MV-4-11 (cell line): ENCODE data around the gene TMEM141.
"Not testable (repeated sequence)": the region's sequence is repeated elsewhere in the genome, so short reads cannot be mapped to it uniquely, and the experiment has no call there.

Experiments used
- DNase-seq: peaks from one replicate; lab custom pipeline; 2025; lab: John Stamatoyannopoulos, UW

Gene TMEM141

DNA sequence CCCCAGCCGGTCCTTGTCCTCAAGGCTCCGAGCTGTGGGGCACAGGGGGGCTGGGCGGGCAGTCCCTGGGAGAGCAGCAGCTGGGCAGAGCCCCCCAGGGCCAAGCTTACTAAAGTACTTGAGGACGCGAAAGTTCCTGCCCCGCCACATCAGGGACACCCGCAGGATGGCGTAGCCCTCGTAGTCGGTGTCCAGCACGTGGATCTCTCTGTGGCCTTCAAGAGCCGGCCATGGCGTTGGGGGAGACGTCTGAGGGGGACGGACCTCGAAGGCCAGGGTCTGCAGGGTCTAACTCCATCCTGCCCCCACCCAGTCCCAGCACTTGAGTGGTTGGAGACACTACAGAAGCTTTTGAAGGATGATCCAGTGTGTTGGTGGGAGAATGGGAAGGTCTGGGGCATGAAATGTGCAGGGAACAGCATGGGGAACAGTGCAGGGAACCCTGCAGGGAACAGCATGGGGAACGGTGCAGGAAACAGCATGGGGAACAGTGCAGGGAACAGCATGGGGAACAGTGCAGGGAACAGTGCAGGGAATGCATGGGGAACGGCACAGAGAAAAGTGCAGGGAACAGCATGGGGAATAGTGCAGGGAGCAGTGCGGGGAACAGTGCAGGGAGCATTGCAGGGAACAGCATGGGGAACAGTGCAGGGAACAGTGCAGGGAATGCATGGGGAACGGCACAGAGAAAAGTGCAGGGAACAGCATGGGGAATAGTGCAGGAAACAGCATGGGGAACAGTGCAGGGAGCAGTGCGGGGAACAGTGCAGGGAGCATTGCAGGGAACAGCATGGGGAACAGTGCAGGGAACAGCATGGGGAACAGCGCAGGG, 35.6 kb upstream of the TMEM141 start:
- DNase-seq, result not testable (repeated sequence)

- no peak for DNase-seq
Observed at GRCh38 chr9:136756134-136756438, 35.1 kb upstream of the TMEM141 start.

- no peak for DNase-seq
Observed at GRCh38 chr9:136756836-136757235, 34.3 kb upstream of the TMEM141 start.

- no peak for DNase-seq
Observed at GRCh38 chr9:136757328-136757727, 33.8 kb upstream of the TMEM141 start.

- DNase-seq, result no peak
Observed at GRCh38 chr9:136757751-136758140, 33.4 kb upstream of the TMEM141 start.

GRCh38 chr9:136759001-136759400, 32.1 kb upstream of the TMEM141 start:
- no peak for DNase-seq

DNA sequence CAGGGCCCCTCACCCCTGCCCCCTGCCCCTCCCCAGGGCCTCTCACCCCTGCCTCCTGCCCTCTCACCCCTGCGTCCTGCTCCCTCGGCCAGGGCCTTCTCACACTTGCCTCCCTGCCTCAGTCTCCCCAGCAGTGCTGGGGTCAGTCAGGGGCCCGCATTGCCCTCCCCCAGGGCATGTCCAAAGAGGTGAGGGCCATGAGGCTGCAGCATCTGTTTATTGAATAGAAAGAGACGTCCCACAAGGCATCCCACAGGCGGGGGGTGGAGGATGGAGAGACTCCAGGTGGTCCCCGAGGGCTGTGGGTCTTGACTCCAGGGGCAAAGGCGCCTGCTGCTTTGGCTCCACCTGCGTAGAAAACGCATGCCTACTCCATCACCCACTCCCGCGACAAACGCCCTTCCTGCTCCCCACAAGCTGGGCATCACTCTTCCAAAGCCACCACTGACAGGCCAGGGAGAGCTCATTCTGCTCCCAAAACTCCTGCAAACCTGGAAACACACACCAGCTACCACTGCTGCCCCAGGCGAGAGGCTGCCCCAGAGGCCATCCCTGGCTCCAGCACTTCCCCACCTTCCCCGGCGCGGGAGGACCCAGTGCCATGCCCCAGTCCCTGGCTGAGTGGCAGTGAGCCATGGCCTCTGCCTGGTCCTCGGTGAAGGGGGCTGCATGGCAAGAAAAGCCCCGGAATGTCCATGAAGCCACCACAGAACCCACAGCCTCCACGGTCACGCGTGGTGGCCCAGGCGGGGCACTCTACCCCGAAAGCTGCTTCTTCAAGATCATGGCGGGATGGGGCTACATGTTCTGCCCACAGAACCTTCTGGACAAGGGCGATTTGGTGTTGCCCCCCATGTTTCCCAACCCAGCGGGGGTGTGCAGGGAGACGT, 31.5 kb upstream of the TMEM141 start:
- DNase-seq, result no peak

DNA sequence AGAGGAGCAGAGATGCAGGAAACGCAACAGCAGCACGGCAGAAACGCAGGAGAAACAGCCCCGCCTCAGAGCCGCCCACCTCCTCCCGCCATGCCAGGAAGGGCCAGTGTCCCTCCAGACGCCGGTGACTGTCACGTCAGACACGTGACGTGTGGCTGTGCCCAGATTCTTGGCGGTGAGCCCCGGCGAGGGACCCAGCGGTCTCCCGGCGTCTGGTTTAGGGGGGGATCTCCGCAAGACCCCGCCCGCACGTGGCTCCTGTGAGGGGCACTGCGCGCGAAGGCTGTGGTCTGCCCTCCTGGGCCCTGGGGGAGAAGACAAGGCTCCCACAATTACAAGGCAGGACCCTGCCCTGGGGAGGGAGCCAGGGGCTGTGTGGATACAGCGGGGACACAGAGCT, 30.7 kb upstream of the TMEM141 start:
- no peak for DNase-seq

DNA sequence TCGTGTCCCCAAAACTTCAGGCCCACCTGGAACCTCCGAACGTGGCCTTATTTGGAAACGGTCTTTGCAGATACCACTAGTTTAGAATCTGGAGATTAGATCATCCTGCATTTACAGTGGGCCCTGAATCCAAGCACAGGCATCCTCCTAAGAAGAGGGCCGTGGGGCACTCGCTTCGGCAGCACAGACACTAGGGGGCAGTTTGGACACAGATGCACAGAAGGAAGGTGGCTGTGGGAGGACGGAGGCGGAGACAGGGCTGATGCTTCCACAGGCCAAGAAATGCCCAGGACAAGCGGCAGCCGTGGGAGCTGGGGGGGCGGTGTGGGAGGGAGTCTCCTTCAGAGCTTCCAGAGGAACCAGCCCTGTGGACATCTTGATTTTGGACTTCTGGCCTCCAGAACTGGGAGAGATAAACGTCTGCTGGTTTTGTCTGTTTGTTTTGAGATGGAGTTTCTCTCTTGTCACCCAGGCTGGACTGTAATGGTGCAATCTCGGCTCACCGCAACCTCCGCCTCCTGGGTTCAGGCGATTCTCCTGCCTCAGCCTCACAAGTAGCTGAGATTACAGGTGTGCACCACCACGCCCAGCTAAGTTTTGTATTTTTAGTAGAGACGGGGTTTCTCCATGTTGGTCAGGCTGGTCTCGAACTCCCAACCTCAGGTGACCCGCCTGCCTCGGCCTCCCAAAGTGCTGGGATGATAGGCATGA, 30.2 kb upstream of the TMEM141 start:
- DNase-seq, result peak; percentile 68

GRCh38 chr9:136761545-136761981, 29.6 kb upstream of the TMEM141 start:
- no peak for DNase-seq

DNA sequence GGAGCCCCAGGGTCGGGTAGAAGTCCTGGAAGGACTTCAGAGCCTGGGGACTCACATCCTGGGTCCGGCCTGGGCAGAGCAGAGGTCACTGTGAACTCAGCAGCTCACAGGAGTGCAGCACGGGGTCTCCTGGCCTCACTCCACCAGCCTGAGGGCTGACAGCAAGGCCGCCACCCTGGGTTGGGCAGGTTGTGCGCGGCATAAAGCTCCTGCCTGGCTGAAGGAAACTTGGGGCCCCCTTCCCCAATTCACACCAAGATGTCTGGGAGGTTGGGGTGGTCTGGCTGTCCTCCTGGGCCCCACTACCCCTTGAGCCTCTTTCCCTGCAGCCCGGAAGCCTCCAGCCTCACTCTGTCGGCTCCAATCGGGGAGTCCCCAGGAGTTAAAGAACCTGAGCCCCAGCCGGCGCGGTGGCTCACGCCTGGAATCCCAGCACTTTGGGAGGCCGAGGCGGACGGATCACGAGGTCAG, 28.9 kb upstream of the TMEM141 start:
- DNase-seq, result no peak

- no peak for DNase-seq
Observed at GRCh38 chr9:136762915-136763648, 28.1 kb upstream of the TMEM141 start.

GRCh38 chr9:136763649-136764035, 27.5 kb upstream of the TMEM141 start:
- DNase-seq, result no peak

DNA sequence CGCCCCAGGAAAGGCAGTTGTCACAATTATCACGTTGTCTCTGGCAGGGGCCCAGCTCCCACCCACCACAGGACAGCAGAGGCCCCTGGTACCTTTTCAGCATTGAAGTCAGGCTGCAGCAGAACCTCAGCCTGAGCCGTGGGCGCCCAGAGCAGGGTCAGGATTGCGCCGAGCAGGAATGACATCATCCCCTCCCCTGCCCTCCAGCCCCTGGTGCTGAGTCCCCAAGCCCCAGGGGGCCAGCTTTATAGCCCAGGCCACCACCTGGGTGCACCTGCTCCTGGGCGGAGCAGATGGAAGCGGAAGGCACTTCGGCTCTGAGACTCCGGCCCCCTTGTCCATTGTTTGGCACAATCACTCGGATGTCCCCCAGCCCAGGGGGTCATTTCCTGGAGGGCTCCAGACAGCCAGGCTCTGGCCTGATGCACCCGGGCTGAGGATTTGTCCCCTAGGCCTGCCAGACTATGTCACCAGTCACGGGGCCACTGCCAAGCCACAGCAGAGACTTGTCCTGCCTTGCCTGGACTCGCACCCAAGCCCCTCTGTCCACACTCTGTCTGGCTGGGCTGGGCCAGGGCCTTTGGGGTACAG, 26.7 kb upstream of the TMEM141 start, which contains the start of gene LCN15:
TSS of gene LCN15 (minus strand) at position 218 of the 591 bp plus-strand sequence. CDS start at position 188, 30 bp downstream.
- DNase-seq, result no peak

- no peak for DNase-seq
Observed at GRCh38 chr9:136765041-136765440, 26.1 kb upstream of the TMEM141 start.

GRCh38 chr9:136765745-136766409, 25.3 kb upstream of the TMEM141 start:
- DNase-seq, result peak; percentile 24

GRCh38 chr9:136766410-136767120, 24.6 kb upstream of the TMEM141 start:
- peak; percentile 38 for DNase-seq

DNA sequence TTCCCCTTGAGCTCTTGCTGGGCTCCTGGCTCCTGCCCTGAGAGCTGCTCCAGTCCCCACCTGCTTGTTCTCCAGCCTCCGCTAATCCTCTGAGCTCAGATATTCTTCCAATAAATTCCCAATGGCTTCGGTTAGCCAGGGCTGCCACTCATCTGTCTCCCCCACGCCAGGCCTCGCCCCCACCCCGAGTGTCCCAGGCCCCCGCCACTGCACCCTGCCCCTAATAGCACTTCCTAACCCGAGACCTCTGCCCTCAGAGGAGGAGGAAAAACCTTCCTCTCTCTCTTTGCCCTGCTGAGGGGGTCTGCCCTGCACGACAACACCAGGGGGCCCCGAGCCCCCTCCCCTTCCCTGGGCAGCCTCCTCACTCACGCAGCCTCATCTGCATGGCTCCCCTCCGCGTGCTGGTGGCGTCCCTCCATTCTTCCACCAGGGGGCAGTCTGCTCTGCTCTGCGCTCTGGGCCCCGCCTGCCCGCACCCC, 21.4 kb upstream of the TMEM141 start:
- no peak for DNase-seq

- DNase-seq, result no peak
Observed at GRCh38 chr9:136771907-136772415, 19.2 kb upstream of the TMEM141 start.
